HG02588 (cell line): Measurements from ENCODE around the gene CSMD2.

ENCODE experiments used
- ATAC-seq: cut with Tn5 transposase; IDR thresholded peaks from one replicate; pipeline ENCODE4 v1.9.1; 2021; ENCODE audit warnings: mild to moderate bottlenecking, moderate library complexity; ENCODE audit not compliant: unreplicated experiment

The CSMD2 gene

DNA sequence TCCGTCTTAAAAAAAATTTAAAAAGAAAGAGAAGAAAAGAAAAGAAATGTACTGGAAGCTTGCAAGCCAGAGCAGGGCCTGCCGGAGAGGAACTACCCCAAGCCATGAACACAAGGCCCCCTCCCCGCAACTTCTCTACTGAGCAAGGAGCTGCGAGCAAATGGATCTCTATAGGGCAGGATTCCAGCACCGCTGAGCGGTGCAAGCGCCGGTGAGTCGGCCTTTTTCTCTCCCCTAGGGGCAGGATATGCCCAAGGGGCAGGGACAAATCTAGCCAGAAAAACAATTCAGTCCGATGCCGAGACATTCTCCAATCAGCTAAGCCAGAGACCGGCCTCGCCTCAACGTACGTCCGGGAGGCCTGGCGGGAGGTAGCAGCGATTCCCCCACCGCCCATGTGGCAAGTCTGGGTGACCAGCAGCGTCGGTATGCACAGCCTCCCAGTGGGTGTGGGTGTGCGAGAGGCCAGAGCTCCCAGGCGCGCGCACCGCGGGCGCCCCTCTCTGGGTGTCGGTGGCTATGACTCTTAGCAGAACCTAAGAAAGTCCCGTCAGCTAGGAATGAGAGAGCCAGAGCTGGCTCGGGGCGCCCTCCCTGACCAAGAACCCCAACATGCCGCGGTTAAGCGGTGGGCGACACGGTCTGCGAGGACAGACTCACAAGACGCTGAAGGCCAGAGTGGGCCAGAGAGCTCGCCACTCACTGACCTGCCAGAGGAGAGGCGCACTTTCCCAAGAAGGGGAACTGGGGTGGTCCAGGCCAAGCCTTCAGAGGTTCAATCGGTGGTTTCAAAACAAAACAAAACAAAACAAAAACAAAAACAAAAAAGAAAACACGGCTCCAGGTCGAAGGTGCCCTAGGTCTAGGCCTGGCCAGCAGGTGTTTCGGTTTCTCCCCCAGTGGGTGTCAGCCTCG, 1.9 kb downstream of the CSMD2 start:
- ATAC-seq: peak; percentile 73

- ATAC-seq: no peak
Observed at GRCh38 chr1:34156739-34157138, 8.3 kb downstream of the CSMD2 start.

GRCh38 chr1:34155860-34156259, 9.2 kb downstream of the CSMD2 start:
- no peak for ATAC-seq

DNA sequence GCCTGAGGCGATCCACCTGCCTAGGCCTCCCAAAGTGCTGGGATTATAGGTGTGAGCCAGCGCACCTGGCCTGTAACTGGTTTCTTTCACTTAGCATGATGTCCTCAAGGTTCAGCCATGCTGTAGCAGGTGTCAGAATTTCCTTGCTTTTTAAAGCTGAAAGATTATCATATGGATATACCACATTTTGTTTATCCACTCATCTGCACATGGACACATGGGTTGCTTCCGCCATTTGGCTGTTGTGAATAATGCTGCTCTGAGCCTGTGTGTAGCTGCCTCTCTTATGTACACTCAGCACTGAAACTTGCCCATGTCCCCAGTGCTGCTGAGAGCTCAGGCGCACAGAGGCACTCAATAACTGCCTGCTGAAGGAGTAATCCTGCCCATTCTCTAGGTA, 11.8 kb downstream of the CSMD2 start:
- no peak for ATAC-seq

- no peak for ATAC-seq
Observed at GRCh38 chr1:34149501-34149900, 15.5 kb downstream of the CSMD2 start.

GRCh38 chr1:34147301-34147700, 17.7 kb downstream of the CSMD2 start:
- ATAC-seq: no peak

DNA sequence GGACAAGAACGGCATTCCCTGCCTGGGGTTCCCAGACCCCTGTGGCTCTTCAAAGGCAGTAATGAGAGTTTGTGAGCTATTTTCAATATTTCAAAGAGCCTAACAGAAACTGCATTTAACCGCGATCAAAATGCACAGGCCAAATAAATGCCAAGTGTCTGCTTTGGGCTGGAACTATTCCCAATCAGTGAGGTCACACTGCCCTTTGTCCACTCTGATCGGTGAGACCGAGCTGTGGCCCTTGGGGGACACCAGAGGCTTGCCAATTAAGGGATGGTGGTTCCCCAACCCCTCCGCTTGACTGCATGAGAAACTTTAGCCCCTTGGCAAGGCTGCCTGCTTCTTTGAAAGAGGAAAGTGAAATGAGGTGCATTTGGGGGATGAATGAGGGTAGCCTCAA, 20.3 kb downstream of the CSMD2 start:
- no peak for ATAC-seq

- ATAC-seq: no peak
Observed at GRCh38 chr1:34143975-34144374, 21.1 kb downstream of the CSMD2 start.

- no peak for ATAC-seq
Observed at GRCh38 chr1:34140011-34140676, 24.9 kb downstream of the CSMD2 start.

DNA sequence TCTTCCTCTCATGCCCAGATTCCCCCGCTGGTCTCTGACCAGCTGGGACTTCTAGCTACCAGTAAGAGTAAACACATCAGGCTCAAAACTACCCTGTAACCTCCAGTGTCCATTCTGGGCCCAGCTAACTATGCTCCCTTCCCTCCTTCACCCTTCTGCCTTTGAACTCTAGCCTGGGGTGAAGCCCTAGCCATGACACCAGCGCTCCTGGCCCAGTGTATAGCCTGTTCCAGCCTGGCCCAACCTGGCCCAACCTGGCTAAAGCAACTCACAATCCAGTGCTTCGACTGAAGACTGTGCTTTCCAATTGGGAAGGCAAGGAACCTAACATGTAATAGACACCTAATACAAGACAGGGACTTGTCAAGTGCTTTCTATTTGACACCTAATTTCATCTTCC, 27.6 kb downstream of the CSMD2 start:
- ATAC-seq: no peak

DNA sequence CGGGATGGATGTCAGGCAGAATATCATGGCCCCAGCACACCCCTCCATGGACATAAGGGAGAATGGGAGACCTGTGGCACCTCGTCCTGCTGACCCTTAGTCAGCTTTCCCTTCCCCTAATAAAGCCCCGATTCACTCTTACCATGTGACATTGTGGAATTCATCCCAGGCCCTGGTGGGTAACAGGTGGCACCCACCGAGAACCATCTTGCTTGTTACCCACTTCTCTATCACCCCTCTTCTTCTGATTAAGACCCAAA, 32.9 kb downstream of the CSMD2 start:
- ATAC-seq: no peak

DNA sequence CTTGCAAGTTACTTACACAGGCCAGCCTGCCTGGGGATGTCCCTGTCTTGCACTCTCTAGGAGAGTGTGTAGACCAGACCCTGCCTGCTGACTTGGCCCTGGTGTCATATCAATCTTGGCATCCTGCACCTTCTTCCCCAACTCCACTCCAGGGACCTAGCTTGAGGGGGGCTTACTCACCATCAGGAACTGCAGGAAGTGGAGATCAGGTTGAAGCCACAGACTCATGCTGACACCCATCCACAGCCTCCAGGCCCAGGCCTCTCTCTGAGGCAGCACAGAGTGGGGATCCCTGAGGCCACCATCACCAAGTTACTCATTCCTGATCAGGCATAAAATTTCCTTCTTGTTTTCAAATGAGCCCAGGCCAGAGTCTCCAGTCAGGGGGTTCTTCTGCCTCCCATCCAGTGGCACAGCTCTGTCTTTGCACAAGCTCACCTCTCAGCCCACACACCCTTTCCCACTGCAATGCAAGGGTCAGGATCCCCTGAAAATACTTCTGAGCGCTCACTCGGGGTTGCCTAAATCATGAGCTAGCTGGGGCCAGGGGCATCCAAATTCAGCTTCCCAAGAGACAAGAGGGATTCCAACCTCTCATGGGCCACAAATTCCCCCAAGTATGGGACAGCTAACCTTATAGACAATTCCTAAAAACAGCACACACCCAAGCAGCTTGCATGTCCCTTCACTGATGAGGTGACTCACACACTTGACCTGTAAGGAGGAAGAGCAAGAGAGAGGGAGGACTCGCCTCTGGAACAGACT, 33.5 kb downstream of the CSMD2 start:
- no peak for ATAC-seq

DNA sequence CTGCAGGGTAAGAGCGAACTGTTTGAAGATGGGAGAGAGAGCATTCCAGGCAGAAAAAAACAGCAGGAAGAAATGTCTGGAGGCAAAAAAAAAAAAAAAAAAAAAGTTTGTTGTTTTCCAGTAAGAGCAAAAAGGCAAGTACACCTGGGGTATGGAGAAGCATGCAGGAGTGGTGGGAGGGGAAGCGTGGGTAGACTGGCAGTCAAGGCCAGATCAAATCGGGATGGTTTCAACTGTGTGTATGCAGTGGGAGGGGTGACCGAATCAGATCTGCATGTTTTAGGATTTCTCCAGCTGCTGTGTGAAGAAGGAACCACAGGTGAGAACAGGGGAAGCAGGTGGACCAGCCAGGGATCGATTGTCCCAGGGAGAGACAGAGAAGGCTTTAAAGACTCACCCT, 34.7 kb downstream of the CSMD2 start:
- no peak for ATAC-seq

- ATAC-seq: no peak
Observed at GRCh38 chr1:34129630-34130029, 35.4 kb downstream of the CSMD2 start.

- no peak for ATAC-seq
Observed at GRCh38 chr1:34128186-34128889, 36.7 kb downstream of the CSMD2 start.

DNA sequence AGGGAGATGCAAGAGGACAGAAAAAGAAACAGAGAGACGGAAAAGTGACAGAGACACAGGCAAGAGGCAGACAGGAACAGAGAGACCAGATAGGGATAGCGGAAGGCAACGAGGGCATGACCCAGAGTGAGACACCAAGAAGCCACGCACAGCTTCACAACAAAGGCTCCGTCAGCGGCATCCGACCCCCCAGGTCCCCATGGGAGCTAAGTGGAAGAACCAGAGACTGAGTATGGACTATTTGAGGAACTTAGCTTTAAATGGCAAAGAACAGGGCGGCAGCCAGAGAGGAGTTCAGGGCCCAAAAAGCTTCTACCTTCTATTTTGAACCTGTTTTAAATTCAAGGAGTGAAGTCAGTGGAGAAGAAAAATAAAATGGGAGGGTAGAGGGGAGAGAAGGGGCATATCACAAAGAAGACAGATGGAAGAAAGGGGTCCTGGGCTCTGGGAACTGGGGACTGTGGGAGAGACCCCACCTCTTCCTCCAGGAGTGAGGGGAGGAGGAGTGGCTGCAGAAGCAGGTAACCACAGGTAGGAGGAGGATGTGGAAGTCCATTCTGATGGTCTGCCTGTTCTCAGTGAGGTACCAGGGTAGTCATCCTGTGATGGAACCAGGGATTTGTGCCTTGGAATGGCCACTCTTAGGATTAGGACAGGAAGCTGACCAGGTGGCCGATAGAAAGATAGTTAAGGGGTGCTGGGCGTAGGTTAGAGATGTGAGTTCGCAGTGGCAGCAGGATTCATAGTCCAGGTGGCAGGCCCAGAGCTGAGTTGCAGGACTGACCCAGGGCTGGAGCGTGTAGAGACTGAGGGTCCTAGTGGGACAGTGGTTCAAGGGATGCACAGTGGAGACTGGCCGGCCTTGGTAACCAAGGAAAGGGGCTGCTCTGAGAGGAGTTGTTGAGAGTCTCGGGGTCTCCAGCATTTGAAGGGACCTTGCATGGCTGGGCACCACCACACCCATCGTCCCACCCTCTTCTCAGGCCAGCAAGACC, 37.7 kb downstream of the CSMD2 start:
- ATAC-seq: no peak

GRCh38 chr1:34126486-34126885, 38.5 kb downstream of the CSMD2 start:
- no peak for ATAC-seq

DNA sequence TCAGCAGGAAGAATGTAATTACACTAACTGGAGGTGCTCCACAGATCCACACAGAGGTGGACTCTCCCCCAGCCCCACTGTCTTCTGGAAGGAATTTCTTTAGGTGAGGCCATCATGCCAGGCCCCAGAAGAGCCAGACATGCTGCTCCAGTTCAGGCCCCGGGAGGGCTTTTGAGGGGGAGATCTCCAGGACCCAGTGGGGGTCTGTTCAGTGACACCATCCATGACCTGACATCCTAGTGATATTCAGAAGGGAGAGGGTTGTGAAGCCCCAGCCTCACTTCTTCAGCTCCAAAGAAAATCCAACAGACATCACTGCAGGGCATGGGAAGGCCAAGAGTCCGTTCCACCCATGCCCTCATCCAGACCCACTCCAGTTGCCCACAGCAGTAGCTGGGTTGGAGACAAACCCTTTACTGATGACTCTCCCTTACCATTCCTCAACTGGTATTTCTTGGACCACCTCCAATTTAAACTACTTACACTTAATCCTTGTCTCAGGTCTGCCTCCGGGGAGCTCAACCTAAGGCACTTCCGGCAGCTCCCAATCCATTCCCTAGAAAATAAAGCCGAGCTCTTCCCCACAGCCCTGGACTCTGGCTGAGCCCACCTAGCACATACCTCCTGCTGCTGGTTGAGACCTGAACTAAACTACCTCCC, 39.2 kb downstream of the CSMD2 start:
- ATAC-seq: no peak

DNA sequence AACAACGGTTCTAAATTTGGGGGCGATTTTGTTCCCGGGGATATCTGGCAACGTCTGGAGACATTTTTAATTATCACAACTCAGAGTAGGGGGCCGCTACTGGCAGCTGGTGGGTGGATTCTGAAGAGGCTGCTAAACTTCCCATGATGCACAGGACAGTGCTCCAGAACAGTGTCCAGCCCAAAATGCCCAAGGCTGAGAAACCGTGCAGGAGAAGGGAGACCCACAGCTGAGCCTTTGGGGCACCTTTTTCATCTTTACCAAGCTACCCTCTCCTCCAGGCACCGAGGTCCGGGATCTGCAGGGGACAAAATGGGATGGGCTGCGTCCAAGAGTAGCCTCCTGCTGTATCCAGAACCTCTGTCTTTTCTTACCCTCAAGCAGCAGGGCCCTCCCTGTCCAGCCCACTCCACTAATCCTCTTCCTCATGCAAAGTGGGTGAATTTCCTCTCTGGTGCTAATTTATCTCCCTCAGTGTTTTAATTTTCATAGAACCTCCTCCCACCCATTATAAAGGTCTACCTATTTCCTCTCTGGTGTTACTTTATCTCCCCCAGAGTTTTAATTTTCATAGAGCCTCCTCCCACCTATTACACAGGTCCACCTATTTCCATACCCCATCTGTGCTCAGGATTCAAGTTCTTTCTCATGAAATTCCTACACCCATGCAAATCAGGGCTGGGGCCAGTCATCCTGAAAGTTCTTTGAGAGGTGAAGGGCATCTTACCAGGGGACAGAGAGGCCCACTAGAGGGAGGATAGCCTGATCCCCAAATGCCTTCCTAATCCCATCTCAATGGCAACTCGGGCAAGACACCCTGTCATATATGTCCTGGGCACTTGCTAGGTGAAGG, 42.7 kb downstream of the CSMD2 start:
- ATAC-seq: no peak
